Purkinje cell (primary cell): ENCODE results near the gene S1PR3. TPM values are rescaled to one million over a fixed set of nuclear protein-coding genes. Genes with fewer than 3 reads are reported as not detected.

ENCODE experiments used
- polyA plus RNA-seq: library from polyadenylated mRNA; unstranded; fragments of >200 nt; fragmentation: Nextera tagmentation; gene quantifications from 2 replicates; pipeline ENCODE4 v1.2.1, GENCODE V29; 2014

Gene S1PR3
- polyA plus RNA-seq = 0.19 and 0.39 TPM in 2 replicates

GRCh38 chr9:88991066-88992034 lies at the start of gene S1PR3:
Gene S1PR3 (plus strand): TSS chr9:88991468. CDS start chr9:89001201, 9,733 bp downstream.

Other genes with a start within 250 kb of the S1PR3 start
- 0.06 and 4.1 TPM in 2 replicates for gene SHC3, start 187.3 kb downstream of the S1PR3 start, polyA plus RNA-seq